Right lobe of liver (tissue), 4 donors: Measurements from ENCODE around the gene NDNF.
A peak's percentile ranks its signal among the peaks of the same experiment; 100 is the strongest.

Source experiments
- POLR2A ChIP-seq: fragments of 450-650 bp; IDR thresholded peaks from one replicate; pipeline ENCODE4 v1.6.1; 2017; ENCODE audit warnings: antibody characterized with exemption, mild to moderate bottlenecking
- TF ChIP-seq, protein P1 (sequence below), 4 donors: fragments of 200-600 bp in 3 of 4; fragments of 450-650 bp in 1 of 4; IDR thresholded peaks; one replicate each; pipeline versions ENCODE4 v1.5.1 to v1.8.0; 2016 to 2022; ENCODE audit warnings: antibody characterized with exemption in 4 of 4, mild to moderate bottlenecking in 2 of 4
- donor health status: DM: no; HTN: no; CAD: no.
- donor health status: DM: no; HTN: no; CAD: no.
- donor health status: DM: no; HTN: yes; CAD: no.

DNA sequence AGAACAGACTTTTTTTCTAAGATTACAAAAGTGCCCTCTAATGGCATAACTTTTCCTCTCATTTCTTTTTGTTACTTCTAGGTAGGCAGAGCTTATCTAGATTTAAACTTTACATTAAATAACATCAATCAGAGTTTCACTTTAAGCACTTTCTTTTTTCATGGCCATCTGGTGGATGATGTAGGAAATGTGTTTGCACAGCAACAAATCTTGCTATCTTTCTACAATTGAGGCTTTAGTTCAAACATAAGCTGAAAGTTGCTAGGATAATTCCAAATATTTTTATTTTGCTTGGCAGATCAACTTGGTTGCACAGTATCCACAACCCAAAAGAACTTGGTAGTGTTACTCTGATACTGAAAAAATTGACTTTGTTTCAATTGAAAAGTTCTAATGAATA is 22.0 kb downstream of the NDNF start:
- no peak for TF ChIP-seq POLR2A
- TF ChIP-seq, protein P1, sequence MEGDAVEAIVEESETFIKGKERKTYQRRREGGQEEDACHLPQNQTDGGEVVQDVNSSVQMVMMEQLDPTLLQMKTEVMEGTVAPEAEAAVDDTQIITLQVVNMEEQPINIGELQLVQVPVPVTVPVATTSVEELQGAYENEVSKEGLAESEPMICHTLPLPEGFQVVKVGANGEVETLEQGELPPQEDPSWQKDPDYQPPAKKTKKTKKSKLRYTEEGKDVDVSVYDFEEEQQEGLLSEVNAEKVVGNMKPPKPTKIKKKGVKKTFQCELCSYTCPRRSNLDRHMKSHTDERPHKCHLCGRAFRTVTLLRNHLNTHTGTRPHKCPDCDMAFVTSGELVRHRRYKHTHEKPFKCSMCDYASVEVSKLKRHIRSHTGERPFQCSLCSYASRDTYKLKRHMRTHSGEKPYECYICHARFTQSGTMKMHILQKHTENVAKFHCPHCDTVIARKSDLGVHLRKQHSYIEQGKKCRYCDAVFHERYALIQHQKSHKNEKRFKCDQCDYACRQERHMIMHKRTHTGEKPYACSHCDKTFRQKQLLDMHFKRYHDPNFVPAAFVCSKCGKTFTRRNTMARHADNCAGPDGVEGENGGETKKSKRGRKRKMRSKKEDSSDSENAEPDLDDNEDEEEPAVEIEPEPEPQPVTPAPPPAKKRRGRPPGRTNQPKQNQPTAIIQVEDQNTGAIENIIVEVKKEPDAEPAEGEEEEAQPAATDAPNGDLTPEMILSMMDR (IDR thresholded peaks at IDR 0.05): peak; percentile 19 to 28 (median 25)
